NB4 (cell line): ENCODE results near the gene ALDH3B2.
"Not testable (repeated sequence)": the region's sequence is repeated elsewhere in the genome, so short reads cannot be mapped to it uniquely, and the experiment has no call there.

Experiments used
- DNase-seq: peaks from one replicate; pipeline ENCODE4 v3.0.0; 2010; ENCODE audit warnings: low read depth
- H3K4me3 ChIP-seq: one replicate; pipeline ENCODE4 v1.5.1; 2011; ENCODE audit warnings: mild to moderate bottlenecking, low read depth, low read length, moderate library complexity
- CTCF ChIP-seq: IDR thresholded peaks from one replicate; pipeline ENCODE4 v1.5.1; 2012; ENCODE audit warnings: low read depth, low read length
- MAX ChIP-seq: IDR thresholded peaks from 2 replicates; pipeline ENCODE4 v1.6.1; 2011; ENCODE audit warnings: low read depth, low read length
- MYC ChIP-seq: IDR thresholded peaks from 2 replicates; pipeline ENCODE4 v1.6.1; 2011; ENCODE audit warnings: low read depth, low read length
- POLR2A ChIP-seq: IDR thresholded peaks from 2 replicates; pipeline ENCODE4 v1.6.1; 2011; ENCODE audit warnings: mild to moderate bottlenecking; ENCODE audit not compliant: insufficient read length; ENCODE audit errors: extremely low read depth

Gene ALDH3B2

GRCh38 chr11:67664696-67665540 is 9.5 kb downstream of the ALDH3B2 start:
- TF ChIP-seq MYC (no peak), MAX (no peak), CTCF (no peak), POLR2A (no peak)
- no peak for DNase-seq
- no peak overlapping the region for H3K4me3 ChIP-seq

GRCh38 chr11:67664213-67664585 is 10.2 kb downstream of the ALDH3B2 start:
- DNase-seq, result no peak
- H3K4me3 ChIP-seq, result no peak overlapping the region
- TF ChIP-seq MAX, result no peak
- no peak for TF ChIP-seq CTCF
- no peak for TF ChIP-seq POLR2A
- TF ChIP-seq MYC, result no peak

- H3K4me3 ChIP-seq, result no peak overlapping the region
- DNase-seq, result no peak
- TF ChIP-seq MYC, result no peak
- TF ChIP-seq POLR2A, result no peak
- no peak for TF ChIP-seq MAX
- TF ChIP-seq CTCF, result no peak
Observed at GRCh38 chr11:67663532-67664212, 10.8 kb downstream of the ALDH3B2 start.

GRCh38 chr11:67662835-67663531 is 11.4 kb downstream of the ALDH3B2 start:
- no peak for DNase-seq
- H3K4me3 ChIP-seq, result no peak overlapping the region
- TF ChIP-seq POLR2A, result no peak
- no peak for TF ChIP-seq MYC
- no peak for TF ChIP-seq MAX
- no peak for TF ChIP-seq CTCF

- no peak for DNase-seq
- TF ChIP-seq CTCF (no peak), MAX (no peak), MYC (no peak), POLR2A (no peak)
- no peak overlapping the region for H3K4me3 ChIP-seq
Observed at GRCh38 chr11:67662142-67662834, 12.1 kb downstream of the ALDH3B2 start.

- H3K4me3 ChIP-seq, DNase-seq: not testable (repeated sequence)
Observed at GRCh38 chr11:67660752-67661151, 13.7 kb downstream of the ALDH3B2 start.

GRCh38 chr11:67659651-67660165 is 14.7 kb downstream of the ALDH3B2 start:
- H3K4me3 ChIP-seq, DNase-seq: not testable (repeated sequence)
